PC-9 (cell line): ENCODE data around the gene MTHFD1L. TPM values are rescaled to one million over a fixed set of nuclear protein-coding genes. Genes with fewer than 3 reads are reported as not detected.

Experiments used
- BruUV-seq: library from RNA; stranded (reverse); fragments of 400-500 nt; replicated peaks from 2 replicates; lab custom pipeline; 2021; lab: Mats Ljungman, UMichigan
- CTCF ChIA-PET: fragments of 300-600 bp; sonication (Branson Sonifier 250); formaldehyde crosslinking; loops from one replicate; lab custom pipeline; 2022; ENCODE audit warnings: antibody characterized with exemption; lab: Charles Lee
- POLR2A ChIA-PET: fragments of 300-600 bp; sonication (Branson Sonifier 250); formaldehyde crosslinking; loops from one replicate; lab custom pipeline; 2022; ENCODE audit warnings: antibody characterized with exemption; ENCODE audit not compliant: unreplicated experiment; lab: Charles Lee
- DNase-seq, 2 experiments: peaks; one replicate each; pipeline versions ENCODE4 v3.0.0 to v3.0.0-alpha.2; 2015 to 2022; ENCODE audit warnings: mixed read lengths in 1 of 2
- H2AFZ ChIP-seq: fragments of 200-600 bp; sonication (generic); 2 replicates; pipeline ENCODE4 v1.8.1; 2017; ENCODE audit warnings: antibody characterized with exemption
- H3F3A ChIP-seq: fragments of 200-600 bp; sonication (generic); 2 replicates; pipeline ENCODE4 v1.8.1; 2017; ENCODE audit warnings: antibody characterized with exemption, mild to moderate bottlenecking, low read depth; ENCODE audit not compliant: insufficient read depth
- H3K27ac ChIP-seq: fragments of 200-600 bp; sonication (generic); 2 replicates; pipeline ENCODE4 v1.6.1; 2016; ENCODE audit warnings: mixed run types
- H3K27me3 ChIP-seq: fragments of 200-600 bp; sonication (generic); 2 replicates; pipeline ENCODE4 v1.6.1; 2016; ENCODE audit warnings: low read depth, mixed run types; ENCODE audit not compliant: insufficient read depth
- H3K36me3 ChIP-seq: fragments of 200-600 bp; sonication (generic); 2 replicates; pipeline ENCODE4 v1.6.1; 2016; ENCODE audit warnings: low read depth, mixed run types
- H3K4me1 ChIP-seq: fragments of 200-600 bp; sonication (generic); replicated peaks from 2 replicates; pipeline ENCODE4 v1.6.1; 2016; ENCODE audit warnings: mixed run types; ENCODE audit not compliant: insufficient read depth
- H3K4me2 ChIP-seq: fragments of 200-600 bp; sonication (generic); 2 replicates; pipeline ENCODE4 v1.6.1; 2017; ENCODE audit warnings: mixed run types
- H3K4me3 ChIP-seq: fragments of 200-600 bp; sonication (generic); 2 replicates; pipeline ENCODE4 v1.6.1; 2016; ENCODE audit warnings: mixed run types
- H3K79me2 ChIP-seq: fragments of 200-600 bp; sonication (generic); 2 replicates; pipeline ENCODE4 v1.6.1; 2017; ENCODE audit warnings: low read depth, mixed run types
- H3K9me2 ChIP-seq: fragments of 200-600 bp; sonication (generic); 2 replicates; pipeline ENCODE4 v1.8.1; 2017; ENCODE audit warnings: mild to moderate bottlenecking; ENCODE audit not compliant: insufficient read depth
- H3K9me3 ChIP-seq: fragments of 200-600 bp; sonication (generic); 2 replicates; pipeline ENCODE4 v1.8.1; 2016; ENCODE audit warnings: low read depth; ENCODE audit not compliant: insufficient read depth
- H4K20me1 ChIP-seq: fragments of 200-600 bp; sonication (generic); 2 replicates; pipeline ENCODE4 v1.8.1; 2017; ENCODE audit not compliant: insufficient read depth
- EZH2 ChIP-seq: fragments of 200-600 bp; sonication (generic); IDR thresholded peaks from 2 replicates; pipeline ENCODE4 v1.8.0; 2017; ENCODE audit warnings: antibody characterized with exemption, low read depth
- intact Hi-C: fragments of 100-400 bp; cut with micrococcal nuclease; formaldehyde crosslinking; loops from one replicate; pipeline ENCODE4 v1.10.0; 2022; ENCODE audit not compliant: unreplicated experiment
- total RNA-seq: library from RNA; stranded (reverse); gene quantifications from 2 replicates; pipeline ENCODE4 v1.2.3, GENCODE V29; 2021
- TF ChIP-seq, protein P1 (sequence below): fragments of 200-600 bp; sonication (generic); conservative IDR thresholded peaks from 2 replicates; pipeline ENCODE4 v1.6.1; 2017; ENCODE audit warnings: mixed run types, antibody characterized with exemption, mild to moderate bottlenecking, moderate library complexity

MTHFD1L gene
- total RNA-seq, 1 experiment from 2014 or later, result 53.3 TPM

DNA sequence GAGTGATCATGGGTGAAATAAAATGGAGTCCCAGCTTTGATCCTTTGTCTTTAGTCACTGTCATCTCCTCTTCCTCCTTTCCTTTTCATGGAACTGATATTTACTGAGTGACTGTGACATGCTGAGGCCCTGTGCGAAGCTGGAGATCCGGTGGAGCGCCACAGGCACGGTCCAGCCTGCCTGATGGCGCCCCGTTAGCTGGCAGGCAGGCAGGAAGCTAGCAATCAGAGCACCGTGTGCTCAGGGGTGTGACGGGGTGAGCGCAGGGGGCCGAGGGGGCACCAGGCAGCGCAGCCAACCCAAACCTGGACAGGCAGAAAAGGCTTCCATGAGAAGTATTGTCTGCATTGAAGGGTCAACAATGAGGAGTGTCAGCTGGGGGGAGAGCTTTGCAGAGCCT is 274.0 kb downstream of the MTHFD1L start:
- H3F3A ChIP-seq, result no peaks in the 10 kb centered on the region
- no peak for DNase-seq
- TF ChIP-seq, protein P1, sequence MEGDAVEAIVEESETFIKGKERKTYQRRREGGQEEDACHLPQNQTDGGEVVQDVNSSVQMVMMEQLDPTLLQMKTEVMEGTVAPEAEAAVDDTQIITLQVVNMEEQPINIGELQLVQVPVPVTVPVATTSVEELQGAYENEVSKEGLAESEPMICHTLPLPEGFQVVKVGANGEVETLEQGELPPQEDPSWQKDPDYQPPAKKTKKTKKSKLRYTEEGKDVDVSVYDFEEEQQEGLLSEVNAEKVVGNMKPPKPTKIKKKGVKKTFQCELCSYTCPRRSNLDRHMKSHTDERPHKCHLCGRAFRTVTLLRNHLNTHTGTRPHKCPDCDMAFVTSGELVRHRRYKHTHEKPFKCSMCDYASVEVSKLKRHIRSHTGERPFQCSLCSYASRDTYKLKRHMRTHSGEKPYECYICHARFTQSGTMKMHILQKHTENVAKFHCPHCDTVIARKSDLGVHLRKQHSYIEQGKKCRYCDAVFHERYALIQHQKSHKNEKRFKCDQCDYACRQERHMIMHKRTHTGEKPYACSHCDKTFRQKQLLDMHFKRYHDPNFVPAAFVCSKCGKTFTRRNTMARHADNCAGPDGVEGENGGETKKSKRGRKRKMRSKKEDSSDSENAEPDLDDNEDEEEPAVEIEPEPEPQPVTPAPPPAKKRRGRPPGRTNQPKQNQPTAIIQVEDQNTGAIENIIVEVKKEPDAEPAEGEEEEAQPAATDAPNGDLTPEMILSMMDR, result no peak
- no peak for TF ChIP-seq EZH2
- POLR2A ChIA-PET, result no interaction called here
- no peaks in the 10 kb centered on the region for H3K36me3 ChIP-seq
- H3K27me3 ChIP-seq, result no peaks in the 10 kb centered on the region
- no peaks in the 10 kb centered on the region for H3K9me3 ChIP-seq
- H2AFZ ChIP-seq, result no peak overlapping the region
- CTCF ChIA-PET, result no interaction called here
- no peaks in the 10 kb centered on the region for H3K79me2 ChIP-seq
- no TSS peak for BruUV-seq
- H3K27ac ChIP-seq, result no peak overlapping the region
- no peak overlapping the region for H3K4me3 ChIP-seq
- no peaks in the 10 kb centered on the region for H4K20me1 ChIP-seq
- H3K4me2 ChIP-seq, result no peak overlapping the region
- intact Hi-C loops, result no loop called here
- no peaks in the 10 kb centered on the region for H3K9me2 ChIP-seq
- H3K4me1 ChIP-seq, result no peaks in the 10 kb centered on the region

DNA sequence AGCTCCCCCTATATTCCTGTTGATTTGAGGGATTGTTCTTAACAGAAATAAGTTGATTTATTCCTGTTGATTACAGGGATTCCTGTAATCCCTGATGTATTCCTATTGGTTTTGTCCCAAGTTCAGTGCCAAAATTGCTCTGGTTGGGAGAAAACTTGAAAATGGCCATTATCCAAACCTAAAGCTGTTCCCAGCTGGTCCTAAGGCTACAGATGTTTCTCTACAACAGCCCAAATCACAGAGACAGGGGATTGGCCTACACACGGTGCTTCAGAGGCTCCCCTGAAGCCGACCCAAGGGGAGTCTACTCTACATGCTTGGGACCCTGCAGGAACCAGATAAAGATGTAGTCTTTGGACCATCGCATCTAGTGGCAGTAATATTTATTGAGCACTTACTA is 275.3 kb downstream of the MTHFD1L start:
- H3K79me2 ChIP-seq, result no peaks in the 10 kb centered on the region
- H2AFZ ChIP-seq, result no peak overlapping the region
- no TSS peak for BruUV-seq
- no peaks in the 10 kb centered on the region for H3K36me3 ChIP-seq
- no peaks in the 10 kb centered on the region for H4K20me1 ChIP-seq
- no peak overlapping the region for H3K4me2 ChIP-seq
- no peaks in the 10 kb centered on the region for H3K4me1 ChIP-seq
- H3K27me3 ChIP-seq, result no peaks in the 10 kb centered on the region
- DNase-seq, result no peak
- H3K9me2 ChIP-seq, result no peaks in the 10 kb centered on the region
- H3K9me3 ChIP-seq, result no peaks in the 10 kb centered on the region
- ChIA-PET POLR2A (no interaction called here), CTCF (no interaction called here)
- intact Hi-C loops, result no loop called here
- H3K27ac ChIP-seq, result no peak overlapping the region
- TF ChIP-seq, protein P1, result no peak
- TF ChIP-seq EZH2, result no peak
- no peak overlapping the region for H3K4me3 ChIP-seq
- H3F3A ChIP-seq, result no peaks in the 10 kb centered on the region

DNA sequence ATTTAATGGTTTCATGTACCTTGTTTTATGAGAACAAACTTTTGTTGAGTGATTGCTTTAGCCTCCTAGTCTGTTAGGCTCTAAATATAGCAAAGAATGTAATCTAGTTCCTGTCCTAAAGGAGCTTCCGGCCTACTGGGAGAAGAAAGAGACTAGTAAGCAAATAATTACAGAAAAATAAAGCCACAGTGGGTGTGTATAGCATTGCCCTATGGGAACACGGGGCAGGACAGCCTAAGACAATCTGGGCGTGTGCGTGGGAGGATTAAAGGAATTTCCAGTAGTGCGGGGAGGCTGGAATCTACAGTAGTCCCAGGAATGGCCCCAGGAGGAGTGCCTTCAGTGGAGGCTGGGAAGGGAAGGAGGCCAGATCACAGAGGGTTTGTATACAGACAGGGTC is 276.2 kb downstream of the MTHFD1L start:
- Histone ChIP-seq H3K4me2 (no peak overlapping the region), H2AFZ (no peak overlapping the region), H3K4me1 (no peaks in the 10 kb centered on the region), H3F3A (no peaks in the 10 kb centered on the region), H3K9me2 (no peaks in the 10 kb centered on the region), H3K27me3 (no peaks in the 10 kb centered on the region), H3K9me3 (no peaks in the 10 kb centered on the region), H3K36me3 (no peaks in the 10 kb centered on the region), H3K79me2 (no peaks in the 10 kb centered on the region), H3K27ac (no peak overlapping the region), H4K20me1 (no peaks in the 10 kb centered on the region), H3K4me3 (no peak overlapping the region)
- no peak for DNase-seq
- intact Hi-C loops, result no loop called here
- BruUV-seq, result no TSS peak
- TF ChIP-seq, protein P1, result no peak
- no peak for TF ChIP-seq EZH2
- POLR2A ChIA-PET, result no interaction called here
- CTCF ChIA-PET, result interaction anchor here (0.6 kb wide), 1 partner anchor 244 kb away, joined by 4 read pairs; no protein-coding TSS in a partner anchor
